EL (cell line): Measurements from ENCODE around the gene C20orf204.

Experiments used
- DNase-seq: peaks from one replicate; pipeline ENCODE4 v3.0.0-alpha.2; 2016

The C20orf204 gene

GRCh38 chr20:64056889-64057627 lies 21.1 kb downstream of the C20orf204 start:
- no peak for DNase-seq

GRCh38 chr20:64057628-64058498 lies 21.9 kb downstream of the C20orf204 start:
- DNase-seq = peak; percentile 60

GRCh38 chr20:64058536-64058935 lies 22.6 kb downstream of the C20orf204 start:
- DNase-seq = no peak

- DNase-seq = no peak
Observed at GRCh38 chr20:64062276-64062595, 26.3 kb downstream of the C20orf204 start.

GRCh38 chr20:64062596-64063388 lies 26.8 kb downstream of the C20orf204 start, which contains the start of gene TCEA2:
Gene TCEA2 (plus strand): TSS chr20:64063198. CDS start chr20:64063313, 115 bp downstream.
- peak; percentile 96 for DNase-seq

GRCh38 chr20:64063389-64064144 lies 27.6 kb downstream of the C20orf204 start:
- peak; percentile 37 for DNase-seq

- DNase-seq = peak; percentile 82
Observed at GRCh38 chr20:64064145-64064698, 28.2 kb downstream of the C20orf204 start.

- no peak for DNase-seq
Observed at GRCh38 chr20:64065062-64065973, 29.3 kb downstream of the C20orf204 start.

- peak; percentile 93 for DNase-seq
Observed at GRCh38 chr20:64065974-64066343, 30.0 kb downstream of the C20orf204 start.

GRCh38 chr20:64067005-64067632 lies 31.1 kb downstream of the C20orf204 start:
- no peak for DNase-seq

GRCh38 chr20:64067733-64068307 lies 31.8 kb downstream of the C20orf204 start:
- no peak for DNase-seq

GRCh38 chr20:64068386-64069208 lies 32.6 kb downstream of the C20orf204 start:
- DNase-seq = no peak

GRCh38 chr20:64069209-64069613 lies 33.2 kb downstream of the C20orf204 start:
- DNase-seq = no peak

GRCh38 chr20:64069614-64070243 lies 33.7 kb downstream of the C20orf204 start:
- DNase-seq = no peak

GRCh38 chr20:64070244-64070993 lies 34.4 kb downstream of the C20orf204 start:
- DNase-seq = no peak

- no peak for DNase-seq
Observed at GRCh38 chr20:64071341-64072332, 35.7 kb downstream of the C20orf204 start.
